Measurements from ENCODE around the gene ACOXL. TPM values are rescaled to one million over a fixed set of nuclear protein-coding genes. Genes with fewer than 3 reads are reported as not detected.
A peak's percentile ranks its signal among the peaks of the same experiment; 100 is the strongest.

ACOXL gene
- total and polyA plus RNA-seq, 2 of the 8 experiments (the other 6 are each of a cell fraction or from before 2014, with no cell fraction given): 11.4 to 20.6 TPM

GRCh38 chr2:110978756-110979470 lies 246.5 kb downstream of the ACOXL start:
- Histone ChIP-seq H3K18ac (ENCODE audit: extremely low read depth, low read length) (no peak overlapping the region), H2BK15ac (ENCODE audit: low read length) (no peak overlapping the region), H2BK12ac (ENCODE audit: low read depth, low read length) (no peak overlapping the region), H3K9ac (replicated peaks in 1 of 4; ENCODE audit: extremely low read depth in 1 of 4, low read depth in 3 of 4, low read length in 3 of 4) (no peak overlapping the region), H4K8ac (ENCODE audit: extremely low read depth, insufficient read depth, low read length) (no peak overlapping the region; the same call in 1 of the 2 replicates), H3K4me3 (ENCODE audit: extremely low read depth in 1 of 4, insufficient read depth in 2 of 4, low read depth in 3 of 4, low read length in 4 of 4) (no peak overlapping the region), H3K27ac (ENCODE audit: low read depth, low read length) (no peak overlapping the region), H2AFZ (ENCODE audit: low read length) (no peak overlapping the region), H2AK5ac (ENCODE audit: low read depth, low read length) (no peak overlapping the region), H3K23me2 (ENCODE audit: low read depth, low read length) (no peaks in the 10 kb centered on the region; the same call in 1 of the 2 replicates), H3K79me1 (ENCODE audit: low read depth, low read length) (no peaks in the 10 kb centered on the region), H3K4me2 (ENCODE audit: insufficient read depth in 1 of 2, low read depth in 2 of 2, low read length in 2 of 2) (no peak overlapping the region), H3K23ac (ENCODE audit: insufficient read length) (no peak overlapping the region), H3K9me3 (ENCODE audit: insufficient read depth in 2 of 2, low read depth in 1 of 2, low read length in 1 of 2) (no peaks in the 10 kb centered on the region), H3K4ac (replicated peaks; ENCODE audit: insufficient read length, low read depth, low read length) (no peak overlapping the region), H4K91ac (replicated peaks; ENCODE audit: insufficient read length, low read length) (no peak overlapping the region), H2BK5ac (ENCODE audit: low read depth, low read length) (no peak overlapping the region), H4K5ac (ENCODE audit: insufficient read length, low read depth, low read length) (no peak overlapping the region), H3K79me2 (ENCODE audit: control insufficient read depth in 1 of 2, insufficient read depth in 2 of 2, low read length in 2 of 2) (no peaks in the 10 kb centered on the region), H3K36me3 (ENCODE audit: control insufficient read depth in 2 of 4, insufficient read depth in 4 of 4, low read length in 3 of 4) (no peaks in the 10 kb centered on the region), H4K20me1 (replicated peaks in 1 of 2; ENCODE audit: control insufficient read depth in 1 of 2, insufficient read depth in 2 of 2, low read length in 2 of 2) (no peaks in the 10 kb centered on the region), H3K56ac (replicated peaks; ENCODE audit: insufficient read length, low read depth, low read length) (no peak overlapping the region), H3K14ac (ENCODE audit: insufficient read length) (no peak overlapping the region), H3K4me1 (replicated peaks in 1 of 4; ENCODE audit: control insufficient read depth in 3 of 4, insufficient read depth in 4 of 4, low read length in 3 of 4) (peaks cover 6 to 9% (median 7%) of the 10 kb centered on the region in 4 experiments), H2BK120ac (replicated peaks; ENCODE audit: low read depth, low read length) (no peak overlapping the region), H2BK20ac (ENCODE audit: low read length) (no peak overlapping the region), H3K27me3 (replicated peaks in 1 of 4; ENCODE audit: control insufficient read depth in 3 of 4, extremely low read depth in 1 of 4, insufficient read depth in 3 of 4, low read length in 3 of 4) (no peaks in the 10 kb centered on the region)
- TF ChIP-seq HDAC2 (IDR thresholded peaks at IDR 0.05; ENCODE audit: borderline replicate concordance in 1 of 2, low read depth in 2 of 2, low read length in 2 of 2): no peak
- TF ChIP-seq, protein P1, sequence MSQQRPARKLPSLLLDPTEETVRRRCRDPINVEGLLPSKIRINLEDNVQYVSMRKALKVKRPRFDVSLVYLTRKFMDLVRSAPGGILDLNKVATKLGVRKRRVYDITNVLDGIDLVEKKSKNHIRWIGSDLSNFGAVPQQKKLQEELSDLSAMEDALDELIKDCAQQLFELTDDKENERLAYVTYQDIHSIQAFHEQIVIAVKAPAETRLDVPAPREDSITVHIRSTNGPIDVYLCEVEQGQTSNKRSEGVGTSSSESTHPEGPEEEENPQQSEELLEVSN (IDR thresholded peaks at IDR 0.05): no peak
- TF ChIP-seq TBP (IDR thresholded peaks at IDR 0.05; ENCODE audit: low read depth, low read length): no peak
- no peak for DNase-seq (ENCODE audit: low read depth in 1 of 2, low spot score in 2 of 2)
- FAIRE-seq: peak; percentile 7
- POLR2A ChIA-PET (ENCODE audit: partially characterized antibody): no interaction called here
- CTCF ChIA-PET (ENCODE audit: partially characterized antibody): interaction anchor here (2.0 kb wide), 1 partner anchor 90 kb away, joined by 6 read pairs; no protein-coding TSS in a partner anchor
- 93% methylated on average over 12 of the region's 12 CpGs; no CpG with 5 or more reads in 1 of the 2 experiments for WGBS, 2 experiments (ENCODE audit: extremely low coverage in 1 of 2, insufficient coverage in 1 of 2, insufficient read length in 1 of 2, insufficient replicate concordance in 2 of 2, low coverage in 1 of 2, low lambda C conversion rate in 2 of 2, missing lambda C conversion rate in 1 of 2)
